Fibroblast of lung (primary cell): Measurements from ENCODE around the gene LGR4. TPM values are rescaled to one million over a fixed set of nuclear protein-coding genes. Genes with fewer than 3 reads are reported as not detected.

Experiments used
- DNase-seq, 2 donors: peaks; one replicate each; pipeline versions ENCODE4 v3.0.0 to v3.0.0-alpha.2; 2010; ENCODE audit warnings: low read depth in 2 of 2
- H2AFZ ChIP-seq: 2 replicates; pipeline ENCODE4 v1.5.1; 2012; ENCODE audit warnings: low read length, control low read depth, inconsistent platforms
- H3K27ac ChIP-seq: 2 replicates; pipeline ENCODE4 v1.5.1; 2011; ENCODE audit warnings: low read length, control low read depth; ENCODE audit not compliant: insufficient read depth
- H3K27me3 ChIP-seq: 2 replicates; pipeline ENCODE4 v1.5.1; 2011; ENCODE audit warnings: mild to moderate bottlenecking, low read length; ENCODE audit not compliant: control insufficient read depth, insufficient read depth
- H3K36me3 ChIP-seq: 2 replicates; pipeline ENCODE4 v1.5.1; 2011; ENCODE audit warnings: low read length; ENCODE audit not compliant: control insufficient read depth, insufficient read depth
- H3K4me1 ChIP-seq: 2 replicates; pipeline ENCODE4 v1.5.1; 2011; ENCODE audit warnings: low read length; ENCODE audit not compliant: control insufficient read depth, insufficient read depth; ENCODE audit errors: extremely low read depth
- H3K4me2 ChIP-seq: 2 replicates; pipeline ENCODE4 v1.5.1; 2011; ENCODE audit warnings: low read length, control low read depth; ENCODE audit not compliant: insufficient read depth; ENCODE audit errors: extremely low read depth
- H3K4me3 ChIP-seq, 4 experiments: fragments of 200-600 bp in 1 of 4; sonication (generic) in 1 of 4; replicated peaks in 1 of 4; 2 replicates each; pipeline ENCODE4 v1.5.1; 2011 to 2016; ENCODE audit warnings: low read length in 4 of 4, low read depth in 3 of 4, mild to moderate bottlenecking in 3 of 4, control low read depth in 2 of 4, inconsistent platforms in 1 of 4, mixed read lengths in 1 of 4; ENCODE audit not compliant: insufficient read depth in 1 of 4; ENCODE audit errors: control extremely low read depth in 1 of 4
- H3K79me2 ChIP-seq: 2 replicates; pipeline ENCODE4 v1.5.1; 2012; ENCODE audit warnings: mild to moderate bottlenecking, low read length, inconsistent platforms; ENCODE audit not compliant: control insufficient read depth, insufficient read depth
- H3K9ac ChIP-seq: 2 replicates; pipeline ENCODE4 v1.5.1; 2011; ENCODE audit warnings: mild to moderate bottlenecking, low read length, control low read depth; ENCODE audit not compliant: insufficient read depth
- H3K9me3 ChIP-seq: 2 replicates; pipeline ENCODE4 v1.5.1; 2012; ENCODE audit warnings: low read depth, low read length; ENCODE audit not compliant: control insufficient read depth, insufficient read depth
- H4K20me1 ChIP-seq: 2 replicates; pipeline ENCODE4 v1.5.1; 2011; ENCODE audit warnings: low read length; ENCODE audit not compliant: control insufficient read depth, insufficient read depth; ENCODE audit errors: extremely low read depth
- EZH2 ChIP-seq: IDR thresholded peaks from 2 replicates; pipeline ENCODE4 v1.5.1; 2012; ENCODE audit warnings: low read length, control low read depth, mild to moderate bottlenecking; ENCODE audit errors: missing control alignments
- polyA plus RNA-seq, 2 donors: library from polyadenylated mRNA; depleted of rRNA in 1 of 2; stranded (reverse) in 1 of 2; unstranded in 1 of 2; fragments of >200 nt; gene quantifications; 2 replicates each; pipeline ENCODE4 v1.2.1, GENCODE V29; 2011 to 2012; ENCODE audit warnings: missing spikeins in 1 of 2
- total RNA-seq: library from RNA; depleted of rRNA; stranded (reverse); fragments of >200 nt; gene quantifications from 2 replicates; pipeline ENCODE4 v1.2.1, GENCODE V29; 2014
- TF ChIP-seq, protein P1 (sequence below), 2 donors: IDR thresholded peaks in 1 of 2; conservative IDR thresholded peaks in 1 of 2; 1 replicate in 1 of 2; 2 replicates in 1 of 2; pipeline ENCODE4 v1.5.1; 2011 to 2012; ENCODE audit warnings: low read length in 2 of 2, control low read depth in 1 of 2, inconsistent platforms in 1 of 2, low read depth in 1 of 2, mild to moderate bottlenecking in 1 of 2

Gene LGR4
- total and polyA plus RNA-seq, 2 donors (not counting 1 experiment from before 2014, with no cell fraction given): 6.4 to 8.8 TPM

DNA sequence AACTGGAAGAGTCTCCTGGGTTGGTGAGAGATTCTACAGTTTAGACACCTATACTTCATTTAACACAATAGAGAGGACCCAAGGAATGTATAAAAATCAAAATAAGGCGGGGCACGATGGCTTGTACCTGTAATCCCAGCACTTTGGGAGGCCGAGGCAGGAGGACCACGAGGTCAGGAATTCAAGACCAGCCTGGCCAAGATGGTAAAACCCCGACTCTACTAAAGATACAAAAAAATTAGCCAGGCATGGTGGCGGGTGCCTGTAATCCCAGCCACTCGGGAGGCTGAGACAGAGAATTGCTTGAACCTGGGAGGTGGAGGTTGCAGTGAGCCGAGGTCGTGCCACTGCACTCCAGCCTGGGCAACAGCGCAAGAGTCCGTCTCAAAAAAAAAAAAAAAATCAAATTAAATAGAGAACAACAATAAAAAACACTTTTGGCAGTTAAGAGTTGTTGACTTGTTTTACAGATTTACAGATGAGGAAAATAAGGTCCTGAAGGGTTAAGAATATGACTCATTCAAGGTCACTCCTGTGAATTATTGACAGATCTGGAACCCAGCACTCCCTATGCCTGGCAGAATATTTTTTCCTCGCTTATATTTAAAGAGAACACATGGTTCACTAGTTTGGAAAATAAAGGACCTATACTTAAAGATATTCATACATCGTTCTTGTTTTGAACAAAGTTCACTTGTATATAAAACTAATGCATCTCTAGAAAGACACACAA lies 5.2 kb downstream of the LGR4 start:
- no peak for DNase-seq
- TF ChIP-seq, protein P1, sequence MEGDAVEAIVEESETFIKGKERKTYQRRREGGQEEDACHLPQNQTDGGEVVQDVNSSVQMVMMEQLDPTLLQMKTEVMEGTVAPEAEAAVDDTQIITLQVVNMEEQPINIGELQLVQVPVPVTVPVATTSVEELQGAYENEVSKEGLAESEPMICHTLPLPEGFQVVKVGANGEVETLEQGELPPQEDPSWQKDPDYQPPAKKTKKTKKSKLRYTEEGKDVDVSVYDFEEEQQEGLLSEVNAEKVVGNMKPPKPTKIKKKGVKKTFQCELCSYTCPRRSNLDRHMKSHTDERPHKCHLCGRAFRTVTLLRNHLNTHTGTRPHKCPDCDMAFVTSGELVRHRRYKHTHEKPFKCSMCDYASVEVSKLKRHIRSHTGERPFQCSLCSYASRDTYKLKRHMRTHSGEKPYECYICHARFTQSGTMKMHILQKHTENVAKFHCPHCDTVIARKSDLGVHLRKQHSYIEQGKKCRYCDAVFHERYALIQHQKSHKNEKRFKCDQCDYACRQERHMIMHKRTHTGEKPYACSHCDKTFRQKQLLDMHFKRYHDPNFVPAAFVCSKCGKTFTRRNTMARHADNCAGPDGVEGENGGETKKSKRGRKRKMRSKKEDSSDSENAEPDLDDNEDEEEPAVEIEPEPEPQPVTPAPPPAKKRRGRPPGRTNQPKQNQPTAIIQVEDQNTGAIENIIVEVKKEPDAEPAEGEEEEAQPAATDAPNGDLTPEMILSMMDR (conservative IDR thresholded peaks at IDR 0.05 in 1 of 2, IDR thresholded peaks at IDR 0.05 in 1 of 2; ENCODE audit: low read depth in 1 of 2, low read length in 2 of 2): no peak
- TF ChIP-seq EZH2: no peak
- Histone ChIP-seq H2AFZ (no peak overlapping the region), H3K4me3 (no peak overlapping the region), H3K9ac (no peak overlapping the region), H4K20me1 (no peaks in the 10 kb centered on the region), H3K9me3 (no peaks in the 10 kb centered on the region), H3K79me2 (peaks cover 3% of the 10 kb centered on the region), H3K4me2 (no peak overlapping the region), H3K27me3 (no peaks in the 10 kb centered on the region), H3K27ac (no peak overlapping the region), H3K36me3 (no peaks in the 10 kb centered on the region), H3K4me1 (peaks cover 6% of the 10 kb centered on the region)

DNA sequence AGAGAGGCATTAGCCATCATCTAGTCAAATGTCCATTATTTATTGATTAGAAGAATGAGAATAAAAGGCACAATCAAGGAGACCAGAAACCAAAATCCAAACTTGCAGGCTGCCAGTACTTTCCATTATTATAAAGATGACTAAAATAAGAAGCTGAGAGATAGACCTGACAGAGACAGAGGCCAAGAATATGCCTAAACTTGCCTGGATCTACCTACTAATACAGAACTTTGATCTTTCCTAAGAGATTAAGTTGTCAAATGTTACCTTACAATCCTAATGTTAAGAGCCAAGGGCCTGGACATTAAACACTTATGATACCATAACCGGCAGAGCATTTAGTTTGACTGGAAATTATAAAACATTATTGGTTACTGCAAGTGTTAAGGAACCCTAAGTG lies 6.2 kb downstream of the LGR4 start:
- no peak overlapping the region for H3K4me2 ChIP-seq
- H3K27me3 ChIP-seq: no peaks in the 10 kb centered on the region
- H3K4me1 ChIP-seq: peaks cover 6% of the 10 kb centered on the region
- H3K27ac ChIP-seq: no peak overlapping the region
- DNase-seq: no peak
- H3K4me3 ChIP-seq: no peak overlapping the region
- no peaks in the 10 kb centered on the region for H4K20me1 ChIP-seq
- H3K9ac ChIP-seq: no peak overlapping the region
- no peaks in the 10 kb centered on the region for H3K9me3 ChIP-seq
- TF ChIP-seq, protein P1 (conservative IDR thresholded peaks at IDR 0.05 in 1 of 2, IDR thresholded peaks at IDR 0.05 in 1 of 2; ENCODE audit: low read depth in 1 of 2, low read length in 2 of 2): no peak
- H3K36me3 ChIP-seq: no peaks in the 10 kb centered on the region
- H3K79me2 ChIP-seq: peaks cover 3% of the 10 kb centered on the region
- H2AFZ ChIP-seq: no peak overlapping the region

DNA sequence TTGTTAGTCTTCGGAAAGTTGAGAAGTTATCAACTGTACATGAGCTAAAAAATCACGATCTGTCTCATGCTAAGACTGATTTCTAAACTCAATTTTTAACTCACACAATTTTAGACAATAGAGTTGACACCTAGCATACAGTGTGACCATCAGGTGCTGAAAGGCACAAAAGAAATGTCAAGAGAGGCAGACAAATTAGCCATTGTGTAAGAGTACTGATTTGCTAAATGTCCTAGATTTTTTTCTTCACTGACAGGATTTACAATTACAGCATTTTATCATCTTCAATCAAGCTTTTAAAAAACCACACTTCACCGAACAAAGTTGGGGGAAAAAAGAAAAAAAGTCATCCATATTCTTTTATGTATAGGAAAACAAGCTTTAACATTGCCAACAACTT lies 7.0 kb downstream of the LGR4 start:
- no peak for DNase-seq
- no peaks in the 10 kb centered on the region for H3K36me3 ChIP-seq
- no peak overlapping the region for H3K4me2 ChIP-seq
- no peak overlapping the region for H2AFZ ChIP-seq
- no peak overlapping the region for H3K27ac ChIP-seq
- H3K9ac ChIP-seq: no peak overlapping the region
- no peaks in the 10 kb centered on the region for H3K79me2 ChIP-seq
- no peaks in the 10 kb centered on the region for H3K9me3 ChIP-seq
- TF ChIP-seq EZH2: no peak
- TF ChIP-seq, protein P1 (conservative IDR thresholded peaks at IDR 0.05 in 1 of 2, IDR thresholded peaks at IDR 0.05 in 1 of 2; ENCODE audit: low read depth in 1 of 2, low read length in 2 of 2): no peak
- peaks cover 6% of the 10 kb centered on the region for H3K4me1 ChIP-seq
- H3K27me3 ChIP-seq: no peaks in the 10 kb centered on the region
- no peak overlapping the region for H3K4me3 ChIP-seq
- no peaks in the 10 kb centered on the region for H4K20me1 ChIP-seq
